GM18498 (cell line): ENCODE data around the gene RCC1.
"Not testable (repeated sequence)": the region's sequence is repeated elsewhere in the genome, so short reads cannot be mapped to it uniquely, and the experiment has no call there.

Experiments used
- ATAC-seq: cut with Tn5 transposase; IDR thresholded peaks from one replicate; pipeline ENCODE4 v1.9.1; 2021; ENCODE audit warnings: mild to moderate bottlenecking, moderate library complexity; ENCODE audit not compliant: unreplicated experiment

Gene RCC1

GRCh38 chr1:28510970-28511440 lies 5.2 kb downstream of the RCC1 start:
- no peak for ATAC-seq

DNA sequence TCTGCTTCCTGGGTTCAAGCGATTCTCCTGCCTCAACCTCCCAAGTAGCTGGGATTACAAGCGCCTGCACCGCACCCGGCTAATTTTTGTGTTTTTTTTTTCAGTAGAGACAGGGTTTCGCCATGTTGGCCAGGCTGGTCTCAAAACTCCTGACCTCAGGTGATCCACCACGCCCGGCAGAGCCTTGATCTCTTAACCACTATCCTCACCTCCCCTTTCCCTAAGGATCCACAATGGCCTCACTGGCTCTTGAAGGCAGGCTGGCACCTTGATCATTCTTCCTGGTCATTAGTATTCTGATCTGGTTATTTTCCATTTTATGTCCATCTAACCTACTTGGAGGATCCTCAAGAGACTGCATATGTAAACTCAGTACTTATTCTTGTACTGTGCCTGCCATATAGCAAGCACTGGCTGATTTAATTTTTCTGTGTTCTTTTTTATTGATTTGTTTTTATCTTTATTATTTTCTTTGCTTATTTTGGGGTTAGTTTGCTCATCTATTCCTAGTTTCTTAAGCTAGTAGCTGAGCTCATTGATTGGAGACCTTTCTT lies 6.3 kb downstream of the RCC1 start:
- ATAC-seq, result no peak

DNA sequence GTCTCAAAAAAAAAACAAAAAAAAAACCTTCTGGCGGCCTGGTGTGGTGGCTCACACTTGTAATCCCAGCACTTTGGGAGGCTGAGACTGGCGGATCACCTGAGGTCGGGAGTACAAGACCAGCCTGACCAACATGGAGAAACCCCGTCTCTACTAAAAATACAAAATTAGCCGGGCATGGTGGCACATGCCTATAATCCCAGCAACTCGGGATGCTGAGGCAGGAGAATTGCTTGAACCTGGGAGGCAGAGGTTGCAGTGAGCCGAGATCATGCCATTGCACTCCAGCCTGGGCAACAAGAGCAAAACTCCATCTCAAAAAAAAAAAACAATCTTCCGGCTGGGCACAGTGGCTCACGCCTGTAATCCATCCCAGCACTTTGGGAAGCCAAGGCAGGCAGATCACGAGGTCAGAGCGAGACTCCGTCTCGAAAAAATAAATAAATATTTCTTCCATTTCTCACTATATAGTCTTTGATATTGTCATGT lies 8.6 kb downstream of the RCC1 start:
- ATAC-seq, result not testable (repeated sequence)

- ATAC-seq, result no peak
Observed at GRCh38 chr1:28516518-28516956, 10.7 kb downstream of the RCC1 start.

DNA sequence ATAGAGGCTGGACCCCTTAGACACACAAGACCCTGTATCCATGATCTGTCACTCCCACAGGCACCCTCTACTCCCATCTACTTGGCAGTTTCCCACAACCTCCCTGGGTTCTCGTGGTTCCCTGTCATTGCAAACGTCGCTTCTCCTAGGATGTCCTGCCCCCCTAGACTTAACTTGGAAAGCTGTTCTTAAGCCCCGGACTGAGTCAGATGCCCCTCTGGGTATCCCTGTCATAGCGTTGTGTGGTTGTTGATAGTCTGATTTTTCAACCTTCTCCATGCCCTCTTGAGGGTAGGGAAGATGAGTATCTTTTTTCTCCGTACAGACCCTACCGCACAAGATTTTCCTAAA lies 11.8 kb downstream of the RCC1 start:
- peak; percentile 6 for ATAC-seq

- peak; percentile 78 for ATAC-seq
Observed at GRCh38 chr1:28518000-28518744, 12.3 kb downstream of the RCC1 start.

- no peak for ATAC-seq
Observed at GRCh38 chr1:28518745-28519341, 13.0 kb downstream of the RCC1 start.

GRCh38 chr1:28519946-28520725 lies 14.3 kb downstream of the RCC1 start:
- ATAC-seq, result no peak

- not testable (repeated sequence) for ATAC-seq
Observed at GRCh38 chr1:28520796-28521195, 15.0 kb downstream of the RCC1 start.

DNA sequence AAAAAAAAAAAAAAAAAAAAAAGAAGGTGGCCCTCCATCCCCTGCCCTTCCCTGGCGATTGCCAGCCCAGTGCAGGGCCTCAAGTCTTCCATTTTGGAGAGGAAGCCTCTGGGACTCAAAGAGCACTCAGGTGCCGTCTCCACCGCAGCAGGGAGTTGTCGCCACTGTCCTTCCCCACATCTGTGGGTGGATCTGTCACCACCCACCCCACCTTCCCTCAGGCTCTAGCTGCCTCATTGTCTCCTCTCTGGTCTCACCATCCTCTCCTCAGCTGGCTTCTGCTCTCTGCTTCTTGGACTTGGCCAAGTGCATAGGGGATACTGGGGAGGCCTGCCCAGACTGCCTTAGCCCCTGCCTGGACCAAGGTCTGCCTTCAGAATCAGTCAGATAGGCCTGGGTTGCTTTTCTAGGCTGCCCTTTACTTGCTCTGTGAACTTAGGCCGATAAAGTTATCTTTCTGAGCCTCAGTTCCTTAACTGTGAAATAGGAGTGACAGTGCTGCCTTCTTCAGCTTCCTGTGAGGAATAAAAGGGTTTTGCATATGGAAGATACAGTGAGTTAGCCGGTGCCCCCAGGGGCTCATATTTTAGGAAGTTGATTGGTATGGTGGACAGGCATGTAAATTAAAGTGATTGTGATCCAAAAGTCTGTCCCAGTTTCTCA lies 15.8 kb downstream of the RCC1 start:
- ATAC-seq, result no peak

- not testable (repeated sequence) for ATAC-seq
Observed at GRCh38 chr1:28522537-28522936, 16.7 kb downstream of the RCC1 start.

DNA sequence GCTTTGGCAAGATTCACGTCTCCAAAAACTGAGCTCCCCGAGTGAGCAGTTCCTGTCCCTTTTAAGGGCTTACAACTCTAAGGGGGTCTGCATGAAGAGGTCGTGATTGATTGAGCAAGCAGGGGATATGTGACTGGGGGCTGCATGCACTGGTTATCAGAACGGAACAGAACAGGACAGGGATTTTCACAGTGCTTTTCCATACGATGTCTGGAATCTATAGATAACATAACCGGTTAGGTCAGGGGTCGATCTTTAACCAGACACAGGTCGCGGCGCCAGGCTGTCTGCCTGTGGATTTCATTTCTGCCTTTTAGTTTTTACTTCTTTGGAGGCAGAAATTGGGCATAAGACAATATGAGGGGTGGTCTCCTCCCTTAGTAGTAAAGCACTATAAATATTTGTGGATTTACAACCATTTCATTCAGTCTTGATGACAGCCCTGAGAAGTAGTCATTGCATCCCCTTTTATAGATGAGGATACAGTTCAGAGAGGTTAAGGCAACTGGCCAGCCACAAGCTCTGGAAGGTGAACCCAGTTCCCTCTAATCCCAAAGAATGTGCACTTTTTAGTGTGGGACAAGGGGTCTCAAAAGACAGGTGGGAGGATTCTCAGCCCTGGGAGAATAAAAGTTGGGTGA lies 19.3 kb downstream of the RCC1 start:
- not testable (repeated sequence) for ATAC-seq

- no peak for ATAC-seq
Observed at GRCh38 chr1:28526886-28527285, 21.0 kb downstream of the RCC1 start.

GRCh38 chr1:28530456-28530855 lies 24.6 kb downstream of the RCC1 start:
- ATAC-seq, result no peak

DNA sequence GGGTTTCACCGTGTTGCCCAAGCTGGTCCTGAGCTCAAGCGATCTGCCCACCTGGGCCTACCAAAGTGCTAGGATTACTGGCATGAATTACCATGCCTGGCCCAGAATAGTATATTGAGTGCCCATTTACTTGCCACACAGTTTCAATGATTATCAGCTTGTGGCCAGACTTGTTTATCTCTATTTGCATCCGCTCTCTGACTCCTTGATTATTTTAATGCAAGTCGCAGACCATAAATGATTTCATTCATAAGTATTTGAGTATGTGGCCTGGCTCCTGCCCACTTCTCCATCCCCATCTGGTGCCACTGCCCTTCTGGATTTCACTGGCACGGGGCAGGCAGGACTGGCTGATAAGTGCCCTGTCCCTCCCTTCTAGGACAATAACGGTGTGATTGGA lies 28.8 kb downstream of the RCC1 start:
- no peak for ATAC-seq

- no peak for ATAC-seq
Observed at GRCh38 chr1:28535180-28535579, 29.3 kb downstream of the RCC1 start.

DNA sequence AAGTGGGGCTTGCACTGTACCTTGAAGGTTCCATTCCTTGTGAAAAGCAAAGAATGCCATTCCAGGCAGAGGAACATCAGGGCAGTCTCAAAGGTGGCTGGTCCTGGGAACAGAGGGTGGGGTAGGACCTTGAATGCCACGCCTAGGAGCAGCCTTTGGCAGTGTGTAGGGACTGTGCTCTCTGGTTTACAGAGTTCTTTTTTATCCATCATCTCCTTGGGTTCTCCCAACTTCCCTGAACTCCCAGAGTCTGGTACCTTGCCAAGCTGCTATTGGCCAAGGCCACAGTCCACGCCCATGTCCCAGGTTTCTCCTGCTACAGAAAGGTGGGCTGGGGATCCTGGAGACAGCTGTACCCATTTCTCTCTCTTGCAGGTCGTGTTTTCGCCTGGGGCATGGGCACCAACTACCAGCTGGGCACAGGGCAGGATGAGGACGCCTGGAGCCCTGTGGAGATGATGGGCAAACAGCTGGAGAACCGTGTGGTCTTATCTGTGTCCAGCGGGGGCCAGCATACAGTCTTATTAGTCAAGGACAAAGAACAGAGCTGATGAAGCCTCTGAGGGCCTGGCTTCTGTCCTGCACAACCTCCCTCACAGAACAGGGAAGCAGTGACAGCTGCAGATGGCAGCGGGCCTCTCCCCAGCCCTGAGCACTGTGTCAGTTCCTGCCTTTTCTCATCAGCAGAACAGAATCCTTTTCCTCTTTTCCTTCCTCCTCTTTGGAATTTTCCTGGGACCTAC lies 31.8 kb downstream of the RCC1 start:
- ATAC-seq, result no peak

- ATAC-seq, result no peak
Observed at GRCh38 chr1:28538286-28538685, 32.4 kb downstream of the RCC1 start.

DNA sequence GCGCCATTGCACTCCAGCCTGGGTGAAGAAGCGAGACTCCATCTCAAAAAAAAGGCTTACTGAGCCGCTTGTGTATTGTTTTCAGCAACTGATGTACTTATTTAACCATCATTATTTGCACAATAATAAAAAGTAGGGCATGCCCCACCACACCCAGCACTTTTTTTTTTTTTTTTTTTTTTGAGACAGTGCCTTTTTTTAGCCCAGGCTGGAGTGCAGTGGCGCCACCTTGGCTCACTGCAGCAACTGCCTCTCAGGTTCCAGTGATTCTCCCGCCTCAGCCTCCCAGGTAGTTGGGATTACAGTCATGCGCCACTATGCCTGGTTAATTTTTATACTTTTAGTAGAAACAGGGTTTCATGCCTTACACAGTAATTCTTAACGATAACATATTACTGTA lies 34.8 kb downstream of the RCC1 start:
- no peak for ATAC-seq
